HEK293 (cell line): ENCODE measurements around the gene CAMKMT.
A peak's percentile ranks its signal among the peaks of the same experiment; 100 is the strongest.

Experiments
- CTCF ChIA-PET: fragments of 350-600 bp; formaldehyde crosslinking; extraction: SDS; loops from one replicate; lab custom pipeline; 2021; ENCODE audit warnings: antibody characterized with exemption; lab: Yijun Ruan, JAX
- POLR2A ChIA-PET: fragments of 300-600 bp; formaldehyde crosslinking; extraction: SDS; loops from one replicate; lab custom pipeline; 2020; ENCODE audit warnings: antibody characterized with exemption, inconsistent platforms; lab: Yijun Ruan, JAX
- H3K27ac ChIP-seq: fragments of 200-500 bp; sonication (Bioruptor generic); 2 replicates; pipeline ENCODE4 v1.5.1; 2014; ENCODE audit warnings: low read depth, low read length, control low read depth, inconsistent platforms; ENCODE audit errors: extremely low read depth
- H3K36me3 ChIP-seq, 2 experiments: fragments of 200-500 bp in 1 of 2; sonication (Bioruptor generic) in 1 of 2; 1 replicate in 1 of 2; 2 replicates in 1 of 2; pipeline ENCODE4 v1.5.1; 2014 to 2017; ENCODE audit warnings: inconsistent platforms in 2 of 2, low read length in 2 of 2; ENCODE audit not compliant: control insufficient read depth in 2 of 2, insufficient read depth in 1 of 2
- H3K4me1 ChIP-seq: fragments of 200-500 bp; sonication (Bioruptor generic); 2 replicates; pipeline ENCODE4 v1.5.1; 2014; ENCODE audit warnings: mild to moderate bottlenecking, low read length, inconsistent platforms; ENCODE audit not compliant: control insufficient read depth, insufficient read depth
- H3K4me3 ChIP-seq: 2 replicates; pipeline ENCODE4 v1.5.1; 2011; ENCODE audit warnings: low read depth, mild to moderate bottlenecking, control low read depth, low read length, moderate library complexity
- H3K9me3 ChIP-seq: fragments of 200-500 bp; sonication (Bioruptor generic); 2 replicates; pipeline ENCODE4 v1.5.1; 2014; ENCODE audit warnings: low read depth, low read length, inconsistent platforms; ENCODE audit not compliant: control insufficient read depth, insufficient read depth
- FEZF1 ChIP-seq: fragments of 450-650 bp; formaldehyde crosslinking; IDR thresholded peaks from 2 replicates; pipeline ENCODE4 v1.5.1; 2016; ENCODE audit warnings: missing biosample characterization, missing genetic modification characterization
- IKZF3 ChIP-seq: fragments of 450-650 bp; IDR thresholded peaks from 2 replicates; pipeline ENCODE4 v1.5.0; 2018; ENCODE audit warnings: missing biosample characterization, mild to moderate bottlenecking, missing genetic modification characterization, moderate library complexity
- PRDM4 ChIP-seq: fragments of 450-650 bp; formaldehyde crosslinking; IDR thresholded peaks from 2 replicates; pipeline ENCODE4 v1.5.1; 2017; ENCODE audit warnings: missing biosample characterization, missing genetic modification characterization
- PRDM6 ChIP-seq: fragments of 450-650 bp; formaldehyde crosslinking; IDR thresholded peaks from 2 replicates; pipeline ENCODE4 v1.5.1; 2017; ENCODE audit warnings: missing biosample characterization, missing genetic modification characterization
- SCRT1 ChIP-seq: fragments of 450-650 bp; formaldehyde crosslinking; IDR thresholded peaks from 2 replicates; pipeline ENCODE4 v1.5.1; 2016; ENCODE audit warnings: missing biosample characterization, missing genetic modification characterization, borderline replicate concordance
- SCRT2 ChIP-seq: fragments of 450-650 bp; formaldehyde crosslinking; IDR thresholded peaks from 2 replicates; pipeline ENCODE4 v1.5.1; 2016; ENCODE audit warnings: missing biosample characterization, missing genetic modification characterization
- TRIM28 ChIP-seq: IDR thresholded peaks from 2 replicates; pipeline ENCODE4 v1.6.1; 2011; ENCODE audit warnings: low read length, control low read depth, borderline replicate concordance
- ZBTB20 ChIP-seq: fragments of 450-650 bp; formaldehyde crosslinking; IDR thresholded peaks from 2 replicates; pipeline ENCODE4 v1.5.1; 2016; ENCODE audit warnings: missing biosample characterization, missing genetic modification characterization
- ZFHX2 ChIP-seq: fragments of 450-650 bp; formaldehyde crosslinking; conservative IDR thresholded peaks from 2 replicates; pipeline ENCODE4 v1.5.1; 2016; ENCODE audit warnings: missing biosample characterization, missing genetic modification characterization
- ZNF175 ChIP-seq: fragments of 450-650 bp; formaldehyde crosslinking; IDR thresholded peaks from 2 replicates; pipeline ENCODE4 v1.5.1; 2016; ENCODE audit warnings: missing biosample characterization, missing genetic modification characterization
- ZNF23 ChIP-seq: fragments of 450-650 bp; formaldehyde crosslinking; IDR thresholded peaks from 2 replicates; pipeline ENCODE4 v1.5.1; 2016; ENCODE audit warnings: missing biosample characterization, missing genetic modification characterization, borderline replicate concordance
- ZNF239 ChIP-seq: fragments of 450-650 bp; formaldehyde crosslinking; IDR thresholded peaks from 2 replicates; pipeline ENCODE4 v1.5.1; 2016; ENCODE audit warnings: missing biosample characterization, missing genetic modification characterization
- ZNF24 ChIP-seq: fragments of 450-650 bp; formaldehyde crosslinking; IDR thresholded peaks from 2 replicates; pipeline ENCODE4 v1.5.1; 2016; ENCODE audit warnings: missing biosample characterization, missing genetic modification characterization
- ZNF266 ChIP-seq: fragments of 450-650 bp; formaldehyde crosslinking; IDR thresholded peaks from 2 replicates; pipeline ENCODE4 v1.5.1; 2016; ENCODE audit warnings: missing biosample characterization, missing genetic modification characterization, low read depth
- ZNF366 ChIP-seq: fragments of 450-650 bp; formaldehyde crosslinking; conservative IDR thresholded peaks from 2 replicates; pipeline ENCODE4 v1.5.1; 2016; ENCODE audit warnings: missing biosample characterization, missing genetic modification characterization
- ZNF398 ChIP-seq: fragments of 450-650 bp; formaldehyde crosslinking; IDR thresholded peaks from 2 replicates; pipeline ENCODE4 v1.5.1; 2017; ENCODE audit warnings: missing biosample characterization, missing genetic modification characterization
- ZNF521 ChIP-seq: fragments of 450-650 bp; formaldehyde crosslinking; IDR thresholded peaks from 2 replicates; pipeline ENCODE4 v1.5.1; 2017; ENCODE audit warnings: missing biosample characterization, mild to moderate bottlenecking, missing genetic modification characterization
- ZNF544 ChIP-seq: fragments of 450-650 bp; formaldehyde crosslinking; IDR thresholded peaks from 2 replicates; pipeline ENCODE4 v1.5.0; 2017; ENCODE audit warnings: missing biosample characterization, missing genetic modification characterization
- ZNF610 ChIP-seq: fragments of 450-650 bp; formaldehyde crosslinking; IDR thresholded peaks from 2 replicates; pipeline ENCODE4 v1.5.1; 2016; ENCODE audit warnings: missing biosample characterization, missing genetic modification characterization, borderline replicate concordance
- ZNF654 ChIP-seq: fragments of 450-650 bp; formaldehyde crosslinking; IDR thresholded peaks from 2 replicates; pipeline ENCODE4 v1.5.1; 2016; ENCODE audit warnings: low read depth, missing biosample characterization, missing genetic modification characterization
- ZNF701 ChIP-seq: fragments of 450-650 bp; formaldehyde crosslinking; IDR thresholded peaks from 2 replicates; pipeline ENCODE4 v1.5.1; 2016; ENCODE audit warnings: missing biosample characterization, missing genetic modification characterization
- ZNF707 ChIP-seq: fragments of 450-650 bp; formaldehyde crosslinking; IDR thresholded peaks from 2 replicates; pipeline ENCODE4 v1.5.1; 2016; ENCODE audit warnings: missing biosample characterization, missing genetic modification characterization
- ZNF837 ChIP-seq: fragments of 450-650 bp; formaldehyde crosslinking; IDR thresholded peaks from 2 replicates; pipeline ENCODE4 v1.5.1; 2016; ENCODE audit warnings: missing biosample characterization, missing genetic modification characterization
- ZNF843 ChIP-seq: fragments of 450-650 bp; formaldehyde crosslinking; IDR thresholded peaks from 2 replicates; pipeline ENCODE4 v1.5.1; 2016; ENCODE audit warnings: missing biosample characterization, missing genetic modification characterization

The CAMKMT gene

GRCh38 chr2:44766777-44767176, 405.0 kb downstream of the CAMKMT start:
- Histone ChIP-seq H3K9me3 (no peaks in the 10 kb centered on the region), H3K4me3 (no peak overlapping the region), H3K27ac (no peak overlapping the region), H3K4me1 (peaks cover 25% of the 10 kb centered on the region), H3K36me3 (no peaks in the 10 kb centered on the region)
- ChIA-PET POLR2A (no interaction called here), CTCF (interaction anchor here (1.1 kb wide), 1 partner anchor 287 kb away, joined by 5 read pairs; no protein-coding TSS in a partner anchor)
- TF ChIP-seq PRDM6 (peak; percentile 58), ZNF398 (tag by site-specific recombination) (no peak), FEZF1 (tag by site-specific recombination) (peak; percentile 71), TRIM28 (0 out of 2 replicates have a peak, but pooled peaks have one; percentile 21), ZNF843 (tag by site-specific recombination) (peak; percentile 54; the same call in 1 of the 2 replicates), PRDM4 (tag by site-specific recombination) (peak; percentile 25; the same call in 1 of the 2 replicates)

- Histone ChIP-seq H3K27ac (no peak overlapping the region), H3K4me1 (peaks cover 34% of the 10 kb centered on the region)
- POLR2A ChIA-PET = no interaction called here
- TF ChIP-seq IKZF3 (tag by site-specific recombination) (no peak), ZFHX2 (tag by site-specific recombination) (no peak), ZNF837 (tag by site-specific recombination) (no peak), SCRT2 (tag by site-specific recombination) (no peak), ZNF175 (no peak), ZNF23 (tag by site-specific recombination) (no peak), ZNF521 (tag by site-specific recombination) (no peak), ZNF266 (tag by site-specific recombination) (no peak), SCRT1 (tag by site-specific recombination) (no peak), ZNF610 (no peak), ZNF701 (tag by site-specific recombination) (no peak), ZNF654 (tag by site-specific recombination) (no peak), ZBTB20 (no peak), ZNF707 (tag by site-specific recombination) (no peak), ZNF24 (tag by site-specific recombination) (no peak), ZNF544 (tag by site-specific recombination) (no peak), ZNF366 (tag by site-specific recombination) (no peak), ZNF239 (tag by site-specific recombination) (no peak)
- TF ChIP-seq, all 188 proteins: peak for 0
- CTCF ChIA-PET = no interaction called here
- Histone ChIP-seq H3K9me3 (no peaks in the 10 kb centered on the region), H3K36me3 (no peaks in the 10 kb centered on the region), H3K4me3 (no peak overlapping the region)
Observed at GRCh38 chr2:44767691-44768090, 405.9 kb downstream of the CAMKMT start.
